GF-D8 (cell line): ENCODE measurements around the gene HMG20B.

ENCODE experiments used
- DNase-seq: peaks from one replicate; lab custom pipeline; 2025; lab: John Stamatoyannopoulos, UW

The HMG20B gene

DNA sequence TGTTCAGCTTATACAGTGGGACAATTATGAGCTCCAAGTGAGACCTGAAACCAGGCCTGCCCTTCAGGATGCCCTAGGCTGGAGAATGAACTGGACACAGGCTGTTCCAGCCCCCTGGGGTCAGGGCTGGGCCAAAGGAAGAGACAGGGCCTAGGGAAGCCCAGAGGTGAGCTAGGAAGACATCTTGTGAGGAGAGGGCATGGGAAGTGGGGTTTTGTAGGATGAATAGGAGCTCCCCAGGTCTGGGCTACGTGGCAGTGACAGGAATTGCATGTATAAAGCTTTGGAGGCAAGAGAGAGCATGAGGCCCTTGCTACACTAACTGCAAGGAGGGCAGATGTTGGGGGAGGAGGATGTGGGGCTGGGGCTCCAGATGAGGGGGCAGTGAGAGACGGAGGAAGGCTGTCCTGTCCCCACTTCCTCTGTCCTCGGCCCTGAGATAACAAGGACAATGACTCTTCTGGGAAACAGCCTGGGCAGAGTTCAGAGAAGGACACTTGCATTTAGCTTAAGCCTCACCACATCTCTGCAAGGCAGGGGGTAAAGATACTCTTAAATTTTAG lies 35.4 kb downstream of the HMG20B start:
- DNase-seq = peak; percentile 84

DNA sequence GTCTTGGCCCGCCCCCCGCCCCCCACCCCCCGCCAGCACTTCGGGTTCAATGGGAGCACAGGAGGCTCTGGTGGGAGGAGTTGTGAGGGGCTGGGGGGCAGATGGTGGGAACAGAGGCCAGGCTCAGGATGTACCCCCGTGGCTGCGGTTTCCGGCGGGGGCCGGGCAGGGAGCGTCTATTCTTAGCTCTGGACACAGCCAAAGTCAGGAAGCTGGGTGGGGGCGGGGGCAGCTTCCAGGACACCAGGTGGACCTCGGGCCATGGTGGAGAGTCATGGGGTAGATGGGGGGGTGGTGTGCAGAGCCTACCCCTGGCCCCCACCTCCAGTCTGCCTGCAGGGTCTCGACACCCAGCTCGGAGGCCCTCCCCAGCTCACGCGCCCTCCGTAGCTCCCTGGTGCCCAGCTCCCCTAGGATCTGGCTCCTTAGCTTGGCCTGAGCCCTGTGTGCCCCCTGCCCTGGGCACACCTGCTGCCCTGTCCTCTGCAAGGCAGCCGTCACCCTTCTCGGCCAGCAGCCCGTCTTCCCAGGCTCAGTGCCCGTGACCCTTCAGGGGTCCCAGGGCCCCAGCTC lies 36.1 kb downstream of the HMG20B start:
- DNase-seq = peak; percentile 74

DNA sequence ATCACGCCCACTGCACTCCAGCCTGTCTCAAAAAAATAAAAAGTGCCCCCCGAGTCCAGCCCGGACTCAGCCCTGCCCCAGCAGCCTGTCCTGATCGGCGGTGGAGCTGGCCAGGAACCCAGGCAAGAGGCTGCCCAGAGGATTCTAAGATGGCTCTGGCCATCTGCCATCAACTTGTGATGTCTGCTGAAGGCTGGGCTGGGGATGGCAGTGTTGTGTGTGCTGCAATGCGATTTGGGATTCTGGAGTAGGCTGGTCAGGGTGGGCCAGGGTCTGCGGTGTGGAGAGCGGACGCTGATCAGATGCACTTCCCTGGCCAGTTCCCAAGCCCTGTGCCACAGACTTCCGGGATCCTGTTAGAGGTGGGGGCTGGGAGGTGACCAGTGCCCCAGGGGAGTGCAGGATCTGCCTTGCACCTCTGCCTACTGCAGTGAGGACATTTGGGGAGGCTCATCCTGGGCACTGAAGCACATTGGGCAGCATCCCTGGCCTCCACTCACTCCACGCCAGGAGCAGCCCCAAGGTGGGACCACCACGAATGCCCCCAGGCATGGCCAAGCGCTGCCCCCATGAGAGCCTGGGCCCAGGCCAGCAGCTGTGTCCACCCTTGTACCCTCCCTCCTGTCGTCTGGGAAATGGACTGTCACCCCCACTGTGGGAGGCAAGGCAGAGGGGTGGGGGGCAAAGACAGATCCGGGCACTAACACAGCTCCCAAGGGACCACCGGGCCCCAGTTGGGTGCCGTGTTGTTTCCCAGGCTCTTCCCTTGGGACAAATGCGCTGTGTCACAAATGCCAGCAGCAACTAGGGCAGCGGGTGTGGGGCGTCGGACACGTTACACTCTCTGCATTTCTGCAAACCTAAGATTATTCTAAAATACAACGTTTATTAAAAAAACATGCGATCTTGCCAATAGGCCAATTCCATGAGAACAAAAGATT lies 37.3 kb downstream of the HMG20B start:
- no peak for DNase-seq

DNA sequence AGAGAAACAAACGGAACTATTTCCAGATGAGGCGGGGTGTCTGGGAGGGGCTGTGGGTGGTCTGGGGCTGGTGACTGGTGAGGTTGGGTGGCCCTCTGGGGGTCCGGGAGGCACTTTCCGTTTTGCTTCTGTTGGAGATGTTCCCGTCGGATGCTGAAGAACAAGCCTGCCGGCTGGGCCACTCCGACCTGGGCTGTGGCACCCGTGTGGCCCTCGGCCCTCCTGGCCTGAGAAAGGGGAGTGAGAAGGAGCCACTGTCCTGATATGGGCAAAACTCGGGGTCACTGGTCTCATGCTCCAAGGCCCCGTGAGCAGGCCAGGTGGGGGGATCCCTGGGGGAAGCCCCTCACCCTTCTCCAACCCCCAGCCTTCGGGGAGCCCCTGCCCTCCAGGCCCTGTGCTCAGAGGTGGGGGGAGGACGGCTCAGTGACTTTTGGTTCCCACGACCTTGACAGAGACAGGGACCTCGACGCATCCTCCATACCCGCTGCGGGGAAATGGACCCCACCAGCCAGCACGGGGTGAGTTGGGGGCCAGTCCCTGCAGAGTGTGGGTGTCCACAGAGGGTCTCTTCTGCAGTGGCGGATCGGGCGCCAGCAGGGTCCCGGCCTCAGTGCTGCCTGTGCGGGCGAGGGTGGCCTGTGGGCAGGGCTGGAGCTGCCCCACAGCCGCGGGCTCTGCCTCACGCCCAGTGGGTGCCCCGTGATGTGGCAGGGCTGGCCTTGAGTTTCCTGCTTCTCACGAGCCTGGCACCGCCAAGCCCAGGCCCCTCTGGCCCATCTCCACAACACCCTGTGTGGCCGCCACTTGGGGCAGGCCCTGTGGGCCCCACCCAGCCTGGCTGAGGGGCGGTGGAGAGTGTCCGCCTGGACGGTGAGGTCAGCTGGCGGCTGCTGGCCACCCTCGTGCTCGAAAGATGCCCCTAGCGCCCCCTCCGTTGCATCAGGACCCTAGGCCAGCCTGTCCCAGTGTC lies 38.3 kb downstream of the HMG20B start:
- no peak for DNase-seq

DNA sequence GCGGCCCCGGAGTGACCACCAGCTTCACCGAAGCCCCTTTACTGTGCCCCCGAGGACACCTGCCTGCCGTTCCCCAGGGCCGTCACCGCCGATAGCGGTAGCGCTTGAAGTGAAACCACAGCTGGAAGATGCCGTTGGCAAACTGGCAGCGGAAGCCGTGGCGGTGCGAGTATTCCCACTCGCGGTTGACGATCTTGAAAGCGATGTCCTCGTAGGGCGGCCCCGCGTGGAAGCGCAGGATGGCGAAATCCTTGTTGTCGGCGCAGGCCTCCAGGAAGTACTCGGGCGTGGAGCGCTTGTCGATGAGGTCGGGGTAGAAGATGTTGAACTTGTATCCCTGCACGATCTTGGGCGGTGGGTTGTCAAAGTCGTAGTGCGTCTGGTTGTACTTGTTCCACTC lies 39.1 kb downstream of the HMG20B start:
- no peak for DNase-seq

DNA sequence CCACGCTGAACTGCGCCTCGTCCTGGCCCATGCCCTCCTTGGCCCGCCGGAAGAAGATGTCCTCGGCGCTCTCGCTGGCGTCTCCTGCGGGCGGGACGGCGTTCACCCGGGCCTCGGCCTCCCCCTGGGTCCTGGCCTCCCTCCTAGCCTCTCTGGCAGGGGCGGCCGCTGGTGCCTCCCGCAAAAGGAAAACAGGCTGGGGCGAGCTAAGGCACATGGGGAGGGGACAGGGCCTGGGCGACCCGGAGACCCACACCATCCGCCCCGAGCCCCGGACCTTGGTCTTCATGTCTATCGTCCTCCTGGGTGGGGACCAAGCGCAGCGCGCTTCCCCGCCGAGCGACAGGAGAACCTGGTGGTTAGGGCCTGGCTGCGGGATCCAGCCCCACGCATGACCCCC lies 39.6 kb downstream of the HMG20B start:
- DNase-seq = no peak

DNA sequence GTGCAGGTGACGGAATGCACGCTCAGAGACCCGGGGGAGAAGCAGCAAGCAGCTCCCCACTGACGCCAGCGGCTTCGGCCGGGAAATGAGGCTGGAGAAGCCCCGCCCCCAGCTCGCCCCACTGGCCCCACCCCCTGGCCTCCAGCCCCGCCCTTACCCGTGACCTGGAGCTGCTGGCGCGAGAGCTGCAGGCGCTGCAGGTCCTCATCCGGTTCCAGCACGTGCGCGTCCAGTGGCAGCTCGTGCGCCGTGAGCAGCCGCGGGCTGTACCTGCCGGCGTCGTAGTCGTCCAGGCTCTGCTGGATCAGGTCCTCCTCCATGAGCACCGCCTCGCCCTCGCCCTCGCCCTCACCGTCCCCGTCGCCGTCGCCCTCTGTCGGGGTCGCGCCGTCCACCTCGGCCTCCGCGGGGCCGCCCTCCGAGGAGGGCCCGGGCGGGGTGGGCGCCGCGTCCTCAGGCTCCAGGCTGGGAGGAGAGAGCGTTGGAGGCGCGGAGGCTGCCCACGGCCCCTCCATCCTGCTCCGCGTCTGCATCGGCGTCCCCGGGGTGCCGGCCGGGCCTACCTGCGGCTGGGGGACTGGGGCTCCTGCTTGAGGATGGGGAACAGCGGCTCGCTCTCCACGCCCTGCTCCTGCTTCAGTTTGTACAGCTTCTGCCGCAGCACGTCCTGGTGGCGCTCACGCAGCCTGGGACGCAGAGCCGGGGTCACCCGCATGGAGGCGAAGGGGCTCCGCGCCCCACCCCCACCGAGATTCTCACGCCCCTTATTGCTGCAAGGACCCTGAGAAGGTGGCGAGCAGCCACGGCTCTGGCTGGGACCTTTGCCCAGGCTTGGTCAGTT lies 40.4 kb downstream of the HMG20B start:
- DNase-seq = no peak

DNA sequence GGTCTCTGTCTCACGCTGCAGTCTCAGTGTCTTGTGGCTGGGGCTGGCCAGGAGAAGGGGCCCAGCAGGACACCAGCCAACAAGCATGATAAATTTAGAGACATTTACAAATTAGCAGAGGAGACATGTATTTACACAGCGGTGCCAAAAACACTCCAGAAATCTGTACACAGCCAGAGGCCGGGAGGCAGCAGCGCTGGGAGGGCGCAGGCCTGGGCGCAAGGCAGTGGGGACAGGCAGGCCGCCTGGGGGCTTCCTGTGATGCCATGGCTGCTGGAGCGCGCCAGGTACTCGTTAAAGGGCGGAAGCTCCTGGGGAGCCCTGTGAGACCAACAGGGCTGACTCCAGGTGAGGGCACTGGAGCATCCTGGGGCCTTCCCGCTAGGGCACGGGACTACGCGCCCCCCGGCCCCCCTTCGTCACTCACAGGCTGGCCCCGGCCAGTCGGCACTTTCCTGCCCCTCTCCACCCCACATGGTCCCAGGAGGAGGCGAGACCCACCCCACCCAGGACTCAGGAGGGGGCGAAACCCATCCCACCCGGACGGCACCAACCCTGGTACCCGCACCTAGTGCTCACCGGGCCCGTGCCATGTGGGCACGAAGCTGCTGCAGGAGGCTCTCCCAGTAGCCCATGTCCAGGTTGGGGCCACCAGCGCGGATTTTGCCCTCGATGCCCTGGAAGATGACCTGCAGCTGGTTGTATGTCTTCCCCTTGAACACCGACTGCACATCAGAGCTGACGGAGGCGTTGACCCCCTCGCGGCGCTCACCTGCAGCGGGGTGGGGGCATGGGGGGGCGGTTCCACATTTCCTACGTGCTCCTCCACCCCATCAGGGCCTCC lies 41.3 kb downstream of the HMG20B start:
- DNase-seq = no peak

DNA sequence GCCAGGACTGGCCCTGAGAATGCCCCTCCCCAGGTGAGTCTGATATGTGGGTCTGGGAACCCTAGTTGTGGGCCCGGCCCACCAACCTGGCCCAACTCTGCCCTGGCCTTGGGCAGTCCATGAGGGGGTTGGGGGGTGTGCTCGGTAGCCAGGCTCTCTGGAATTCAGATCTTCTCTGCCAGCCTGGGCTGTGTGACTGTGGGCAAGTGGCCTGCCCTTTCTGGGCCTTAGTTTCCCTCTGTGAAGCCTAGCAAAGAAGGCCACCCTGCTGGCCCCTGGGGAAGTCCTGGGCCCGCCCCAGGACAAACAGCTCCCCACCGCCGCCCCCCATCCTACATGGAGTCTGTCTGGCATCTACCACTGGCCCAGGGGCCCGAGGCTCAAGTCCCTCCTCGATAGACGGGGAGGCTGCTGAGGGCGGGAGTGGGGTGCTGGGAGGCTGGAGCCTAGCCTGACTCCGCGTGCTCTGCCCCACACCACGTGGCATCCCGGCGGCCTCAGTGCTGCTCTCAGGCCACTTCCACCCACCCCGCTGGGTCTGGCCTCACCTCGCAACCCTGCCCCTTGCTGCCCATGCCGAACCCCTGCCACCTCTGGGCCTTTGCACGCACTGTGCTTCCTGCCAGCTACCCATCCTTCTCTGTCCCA lies 42.2 kb downstream of the HMG20B start:
- no peak for DNase-seq

DNA sequence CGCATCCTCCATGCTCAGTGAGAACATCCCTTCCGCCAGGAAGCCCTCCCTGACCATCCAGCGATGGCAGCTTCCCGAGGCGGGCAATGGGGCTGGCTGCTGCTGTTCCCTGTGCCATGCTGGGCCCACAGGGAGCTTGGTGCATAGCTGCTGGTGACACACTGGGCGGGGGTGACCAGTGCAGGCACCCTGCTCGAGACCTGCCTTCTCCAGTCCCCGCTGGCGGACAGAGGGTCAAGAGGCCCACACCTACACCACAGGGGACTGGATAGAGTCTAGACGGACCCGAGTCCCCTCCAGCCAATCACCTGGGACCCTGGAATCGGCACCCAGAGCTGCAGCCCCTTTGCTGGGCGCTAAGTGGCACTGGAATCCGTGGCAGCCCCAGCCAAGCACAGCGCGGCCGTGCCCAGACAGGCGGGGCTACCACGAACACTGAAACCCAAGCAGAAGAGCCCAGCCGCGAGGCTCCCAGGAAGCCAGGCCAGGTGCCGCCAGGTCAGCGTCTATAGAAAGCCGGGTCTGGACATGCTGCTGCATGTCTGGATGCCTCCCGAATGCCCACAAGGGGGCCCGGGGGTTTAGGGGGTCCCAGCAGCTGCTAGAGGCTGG lies 42.9 kb downstream of the HMG20B start:
- DNase-seq = no peak

DNA sequence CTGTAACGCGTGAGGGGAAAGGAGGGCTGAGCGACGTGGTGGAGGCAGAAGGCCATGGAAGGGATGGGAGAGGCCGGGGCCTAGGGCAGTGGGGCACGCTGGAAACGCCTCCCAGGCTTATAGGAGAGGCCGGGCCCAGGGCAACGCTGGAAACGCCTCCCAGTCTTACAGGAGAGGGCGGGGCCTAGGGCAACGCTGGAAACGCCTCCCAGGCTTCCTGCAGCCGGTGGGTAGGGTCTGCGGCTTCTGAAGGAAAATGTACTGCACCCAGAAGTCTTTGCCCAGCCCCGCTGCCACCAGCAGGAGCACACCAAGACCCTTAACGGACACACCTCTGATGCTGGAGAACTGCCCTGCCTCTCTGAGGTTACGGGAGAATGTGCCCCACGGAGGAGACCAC lies 44.7 kb downstream of the HMG20B start:
- no peak for DNase-seq

DNA sequence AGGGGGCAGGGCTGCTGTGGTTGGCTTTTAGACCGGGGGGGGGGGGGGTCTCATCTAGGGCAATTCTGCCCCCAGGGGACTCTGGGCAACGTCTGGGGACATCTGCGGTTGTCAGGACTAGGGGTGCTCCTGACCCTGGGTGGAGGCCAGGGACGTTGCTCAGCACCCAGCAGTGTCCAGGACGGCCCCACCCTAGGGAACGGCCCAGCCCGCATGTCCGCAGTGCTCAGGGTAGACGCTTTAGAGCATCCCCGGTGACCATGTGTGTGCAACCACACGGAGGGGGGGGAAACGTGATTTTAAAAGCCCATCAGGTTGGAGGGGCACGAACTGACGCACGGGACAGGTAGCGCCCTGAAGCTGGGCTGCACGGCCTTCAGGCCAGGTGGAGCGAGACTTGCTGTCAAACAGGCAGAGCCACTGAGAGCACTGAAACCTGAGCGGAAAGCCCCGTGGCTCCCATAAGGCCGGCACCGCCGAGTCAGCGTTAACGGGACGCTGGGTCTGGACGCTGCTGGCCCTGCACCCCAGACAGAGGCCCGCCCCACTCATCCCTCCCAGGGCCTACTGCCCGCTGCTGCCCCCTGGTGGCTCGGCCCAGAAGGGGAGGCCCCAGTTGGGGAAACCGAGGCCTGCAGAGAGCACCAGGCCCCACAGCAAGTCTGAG lies 45.5 kb downstream of the HMG20B start:
- DNase-seq = no peak

DNA sequence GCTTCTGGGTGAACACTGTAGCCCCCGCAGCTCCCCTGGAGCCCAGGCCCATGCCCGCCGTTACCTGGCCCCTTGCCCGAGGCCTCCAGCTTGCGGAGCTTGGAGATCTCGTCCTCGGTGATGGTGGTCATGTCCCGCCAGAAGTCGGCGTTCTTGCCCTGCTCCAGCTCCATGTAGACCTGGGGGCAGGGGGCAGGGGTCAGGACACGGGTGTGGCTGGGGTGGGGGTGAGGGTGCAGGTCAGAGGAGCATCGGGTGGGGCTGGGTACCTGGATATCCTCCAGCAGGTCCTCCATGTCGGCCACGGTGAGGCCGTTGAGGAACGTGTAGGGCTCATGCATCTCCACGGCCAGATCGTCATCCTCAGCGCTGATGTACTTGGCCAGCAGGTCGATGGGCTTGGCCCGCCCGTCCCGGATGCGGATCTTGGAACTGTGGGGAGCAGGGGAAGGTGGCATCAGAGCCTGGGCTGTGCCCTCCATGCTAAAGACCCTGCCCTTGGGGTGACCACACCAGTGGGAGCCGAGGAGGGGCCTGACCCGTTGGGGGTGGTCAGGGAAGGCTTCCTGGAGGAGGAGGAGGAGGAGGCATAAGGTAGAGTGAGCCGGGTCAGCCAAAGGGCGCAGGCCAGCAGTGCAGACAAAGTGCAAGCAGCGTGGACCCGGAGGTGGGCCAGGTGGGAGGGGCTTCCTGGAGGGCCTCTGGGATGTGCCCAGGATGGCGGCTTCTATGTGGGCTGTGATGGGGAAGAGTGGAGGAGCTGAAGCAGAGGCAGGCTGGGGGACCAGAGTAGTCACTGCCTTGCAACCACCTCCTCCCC lies 46.3 kb downstream of the HMG20B start:
- DNase-seq = no peak

DNA sequence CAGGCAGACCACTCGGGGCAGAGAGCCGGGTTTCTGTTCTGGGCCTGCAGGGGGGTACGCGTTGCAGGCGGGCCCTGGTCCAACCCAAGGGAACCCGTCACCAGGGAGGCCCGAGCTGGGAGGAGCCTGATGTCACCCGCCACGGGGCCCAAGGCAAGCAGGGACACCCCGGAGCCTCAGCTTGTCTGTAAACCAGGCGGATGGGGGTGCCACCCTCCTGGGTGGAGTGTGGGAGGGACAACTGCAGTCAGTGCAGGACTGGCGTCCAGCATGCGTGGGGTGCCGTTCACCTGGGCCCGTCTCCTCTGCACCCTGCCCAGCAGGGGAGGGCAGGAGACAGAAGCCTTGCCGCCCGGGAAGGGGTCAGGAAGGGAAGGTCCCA lies 46.9 kb downstream of the HMG20B start:
- no peak for DNase-seq

DNA sequence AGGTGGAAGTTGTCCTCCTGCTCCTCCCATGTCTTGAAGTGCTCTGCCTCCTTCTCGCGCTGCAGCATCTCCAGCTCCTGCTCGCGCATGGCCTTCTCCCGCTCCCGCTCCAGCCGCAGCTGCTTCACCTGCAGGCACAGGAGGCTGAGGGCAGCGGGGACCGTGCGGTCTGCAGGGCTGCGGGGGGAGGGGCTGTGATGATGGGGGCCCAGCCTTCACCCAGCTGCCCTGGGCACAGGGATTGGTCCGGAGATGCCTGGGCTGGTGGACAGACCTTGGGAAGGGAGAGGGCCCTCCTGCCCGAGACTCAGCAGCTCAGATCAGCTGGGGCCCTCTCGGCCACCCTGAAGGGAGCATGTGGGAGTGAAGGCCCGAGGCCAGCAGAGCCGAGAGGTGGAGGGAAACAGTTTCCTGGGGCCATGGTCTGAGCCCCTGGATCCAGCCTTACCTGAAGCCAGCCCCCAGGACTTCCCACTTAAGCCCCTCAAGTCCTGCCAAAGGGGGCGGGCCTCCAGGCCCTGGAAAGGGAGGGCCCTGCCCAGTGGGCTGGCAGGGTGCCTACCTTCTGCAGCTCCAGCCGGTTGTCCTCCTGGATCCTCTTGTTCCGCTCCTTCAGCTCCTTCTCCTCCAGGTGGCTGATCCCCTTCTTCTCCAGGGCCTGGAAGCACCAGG lies 47.5 kb downstream of the HMG20B start:
- DNase-seq = no peak

DNA sequence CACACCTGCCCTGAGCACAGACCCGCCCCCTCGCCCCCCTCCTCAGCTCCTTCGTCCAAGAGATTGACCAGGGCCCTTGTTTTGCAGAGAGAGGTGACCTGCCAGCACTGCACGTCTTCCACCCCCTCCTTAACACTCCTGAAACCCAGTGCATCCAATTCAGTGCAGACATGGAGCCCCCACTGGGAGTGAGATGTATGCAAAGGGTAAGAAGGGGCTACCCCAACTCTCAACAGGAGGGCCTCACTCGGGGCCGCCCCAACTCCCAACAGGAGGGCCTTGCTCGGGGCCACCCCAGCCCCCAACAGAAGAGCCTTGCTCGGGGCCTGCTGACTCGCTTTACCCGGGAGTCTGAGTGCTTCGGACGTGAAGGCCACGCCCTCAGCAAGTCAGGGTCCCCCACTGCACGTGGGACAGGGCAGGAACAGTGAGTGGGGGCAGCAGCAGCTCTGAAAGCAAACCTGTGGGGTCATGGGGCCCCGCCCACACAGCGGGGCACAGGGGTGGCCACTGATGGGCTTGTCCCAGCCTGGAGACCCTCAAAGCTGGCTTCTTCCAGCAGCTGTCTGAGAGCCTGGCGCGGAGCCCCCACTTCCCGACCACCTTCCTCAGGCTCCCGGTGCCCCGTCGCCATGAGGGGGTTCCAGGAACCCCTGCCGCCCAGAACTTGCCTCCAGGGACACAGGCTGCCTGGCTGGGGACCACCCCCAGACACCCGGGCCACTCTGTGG lies 48.2 kb downstream of the HMG20B start:
- DNase-seq = no peak

DNA sequence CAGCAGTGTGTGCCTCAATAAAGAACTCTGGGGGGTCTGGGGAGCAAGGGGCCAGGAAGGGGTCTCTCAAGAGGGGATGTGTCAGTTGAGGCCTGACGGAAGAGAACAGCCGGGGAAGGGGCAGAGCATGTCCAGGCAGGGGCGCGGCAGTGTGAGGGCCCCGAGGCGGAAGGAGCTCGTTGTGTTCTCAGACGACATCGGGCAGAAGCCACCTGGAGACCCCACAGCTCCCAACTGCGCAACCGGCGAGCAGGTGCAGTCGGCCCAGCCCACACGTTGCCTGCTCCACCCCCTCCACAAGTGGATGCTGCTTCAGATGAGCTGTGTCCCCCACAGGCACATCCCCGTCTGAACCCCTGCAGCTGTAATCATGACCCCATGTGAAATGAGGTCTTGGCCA lies 48.9 kb downstream of the HMG20B start:
- no peak for DNase-seq
